ENCODE results near the gene MYO1H.

DNA sequence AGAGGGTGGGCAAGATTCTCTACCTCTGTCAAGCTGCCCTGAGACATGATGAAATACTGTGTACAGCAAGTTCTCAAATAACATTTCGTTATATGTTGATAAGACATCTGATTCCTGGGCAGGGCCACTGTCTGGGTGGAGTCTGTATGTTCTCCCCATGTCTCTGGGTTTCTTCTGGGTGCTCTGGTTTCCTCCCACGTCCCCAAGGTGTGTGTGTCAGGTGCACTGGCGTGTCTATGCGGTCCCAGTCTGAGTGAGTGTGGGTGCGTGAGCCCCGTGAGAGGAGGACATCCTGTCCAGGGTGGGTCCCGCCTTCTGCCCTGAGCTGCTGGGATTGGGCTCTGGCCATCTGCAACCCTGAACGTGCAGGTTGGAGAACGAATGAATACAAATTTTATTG lies 99.8 kb downstream of the MYO1H start:
- TF ChIP-seq, protein P1, sequence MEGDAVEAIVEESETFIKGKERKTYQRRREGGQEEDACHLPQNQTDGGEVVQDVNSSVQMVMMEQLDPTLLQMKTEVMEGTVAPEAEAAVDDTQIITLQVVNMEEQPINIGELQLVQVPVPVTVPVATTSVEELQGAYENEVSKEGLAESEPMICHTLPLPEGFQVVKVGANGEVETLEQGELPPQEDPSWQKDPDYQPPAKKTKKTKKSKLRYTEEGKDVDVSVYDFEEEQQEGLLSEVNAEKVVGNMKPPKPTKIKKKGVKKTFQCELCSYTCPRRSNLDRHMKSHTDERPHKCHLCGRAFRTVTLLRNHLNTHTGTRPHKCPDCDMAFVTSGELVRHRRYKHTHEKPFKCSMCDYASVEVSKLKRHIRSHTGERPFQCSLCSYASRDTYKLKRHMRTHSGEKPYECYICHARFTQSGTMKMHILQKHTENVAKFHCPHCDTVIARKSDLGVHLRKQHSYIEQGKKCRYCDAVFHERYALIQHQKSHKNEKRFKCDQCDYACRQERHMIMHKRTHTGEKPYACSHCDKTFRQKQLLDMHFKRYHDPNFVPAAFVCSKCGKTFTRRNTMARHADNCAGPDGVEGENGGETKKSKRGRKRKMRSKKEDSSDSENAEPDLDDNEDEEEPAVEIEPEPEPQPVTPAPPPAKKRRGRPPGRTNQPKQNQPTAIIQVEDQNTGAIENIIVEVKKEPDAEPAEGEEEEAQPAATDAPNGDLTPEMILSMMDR (IDR thresholded peaks at IDR 0.05; ENCODE audit: low read depth, low read length) = no peak
- TF ChIP-seq POLR2A (IDR thresholded peaks at IDR 0.05; ENCODE audit: extremely low read depth, insufficient read length) (no peak), MAX (IDR thresholded peaks at IDR 0.05; ENCODE audit: low read depth, low read length) (no peak)
